Measurements from ENCODE around the gene SPINK14. TPM values are rescaled to one million over a fixed set of nuclear protein-coding genes. Genes with fewer than 3 reads are reported as not detected.

SPINK14 gene
- total and polyA plus RNA-seq, 7 donors, result not detected

GRCh38 chr5:148151872-148152271 is 16.5 kb upstream of the SPINK14 start:
- no peak for DNase-seq
- H3K27me3 ChIP-seq, result no peaks in the 10 kb centered on the region
- H3K36me3 ChIP-seq, result no peaks in the 10 kb centered on the region
- H3K27ac ChIP-seq, result no peak overlapping the region
- H3K9me3 ChIP-seq, result no peaks in the 10 kb centered on the region
- intact Hi-C loops (cut with DNase I), result no loop called here
- TF ChIP-seq POLR2A (IDR thresholded peaks at IDR 0.05) (no peak), POLR2AphosphoS5 (IDR thresholded peaks at IDR 0.05) (no peak), CTCF (IDR thresholded peaks at IDR 0.05) (no peak)
- no peak overlapping the region for H3K4me3 ChIP-seq
- H3K4me1 ChIP-seq, result no peaks in the 10 kb centered on the region
- WGBS, 2 donors, result 81 to 90% methylated on average over 2 of the region's 2 CpGs

- Histone ChIP-seq H3K4me1 (no peaks in the 10 kb centered on the region), H3K27me3 (no peaks in the 10 kb centered on the region), H3K4me3 (no peak overlapping the region), H3K27ac (no peak overlapping the region), H3K36me3 (no peaks in the 10 kb centered on the region), H3K9me3 (no peaks in the 10 kb centered on the region)
- DNase-seq, result no peak
- TF ChIP-seq POLR2A (IDR thresholded peaks at IDR 0.05) (no peak), CTCF (IDR thresholded peaks at IDR 0.05) (no peak), EP300 (IDR thresholded peaks at IDR 0.05) (no peak), POLR2AphosphoS5 (IDR thresholded peaks at IDR 0.05) (no peak)
- intact Hi-C loops (cut with DNase I), result no loop called here
Measured at GRCh38 chr5:148152781-148153180, 15.6 kb upstream of the SPINK14 start.

GRCh38 chr5:148156609-148157008 is 11.7 kb upstream of the SPINK14 start:
- 91 to 93% methylated on average over 1 of the region's 1 CpG for WGBS, 2 donors
- Histone ChIP-seq H3K27me3 (no peaks in the 10 kb centered on the region), H3K9me3 (no peaks in the 10 kb centered on the region), H3K27ac (no peak overlapping the region), H3K4me1 (no peaks in the 10 kb centered on the region), H3K36me3 (no peaks in the 10 kb centered on the region), H3K4me3 (no peak overlapping the region)
- no peak for DNase-seq
- TF ChIP-seq POLR2A (IDR thresholded peaks at IDR 0.05), result no peak
- TF ChIP-seq CTCF (IDR thresholded peaks at IDR 0.05), result no peak
- no peak for TF ChIP-seq EP300 (IDR thresholded peaks at IDR 0.05)
- intact Hi-C loops (cut with DNase I), result no loop called here

GRCh38 chr5:148162038-148162437 is 6.3 kb upstream of the SPINK14 start:
- Histone ChIP-seq H3K36me3 (no peaks in the 10 kb centered on the region), H3K4me1 (no peaks in the 10 kb centered on the region), H3K9me3 (no peaks in the 10 kb centered on the region), H3K4me3 (no peak overlapping the region), H3K27me3 (no peaks in the 10 kb centered on the region), H3K27ac (no peak overlapping the region)
- 98 to 100% methylated on average over 1 of the region's 1 CpG for WGBS, 2 donors
- no peak for DNase-seq
- intact Hi-C loops (cut with DNase I), result no loop called here
- TF ChIP-seq POLR2A (IDR thresholded peaks at IDR 0.05) (no peak), CTCF (IDR thresholded peaks at IDR 0.05) (no peak), EP300 (IDR thresholded peaks at IDR 0.05) (no peak), POLR2AphosphoS5 (IDR thresholded peaks at IDR 0.05) (no peak)

- WGBS, 2 donors, result 86 to 94% methylated on average over 1 of the region's 1 CpG
- H3K4me3 ChIP-seq, result no peak overlapping the region
- TF ChIP-seq POLR2AphosphoS5 (IDR thresholded peaks at IDR 0.05) (no peak), POLR2A (IDR thresholded peaks at IDR 0.05) (no peak), CTCF (IDR thresholded peaks at IDR 0.05) (no peak), EP300 (IDR thresholded peaks at IDR 0.05) (no peak)
- no peaks in the 10 kb centered on the region for H3K27me3 ChIP-seq
- H3K27ac ChIP-seq, result no peak overlapping the region
- intact Hi-C loops (cut with DNase I), result no loop called here
- no peaks in the 10 kb centered on the region for H3K36me3 ChIP-seq
- DNase-seq, result no peak
- no peaks in the 10 kb centered on the region for H3K4me1 ChIP-seq
- no peaks in the 10 kb centered on the region for H3K9me3 ChIP-seq
Measured at GRCh38 chr5:148163345-148163744, 5.0 kb upstream of the SPINK14 start.
